ENCODE results near the gene INF2.

The INF2 gene

GRCh38 chr14:104691546-104692260, 2.3 kb downstream of the INF2 start:
- no peak for DNase-seq

DNA sequence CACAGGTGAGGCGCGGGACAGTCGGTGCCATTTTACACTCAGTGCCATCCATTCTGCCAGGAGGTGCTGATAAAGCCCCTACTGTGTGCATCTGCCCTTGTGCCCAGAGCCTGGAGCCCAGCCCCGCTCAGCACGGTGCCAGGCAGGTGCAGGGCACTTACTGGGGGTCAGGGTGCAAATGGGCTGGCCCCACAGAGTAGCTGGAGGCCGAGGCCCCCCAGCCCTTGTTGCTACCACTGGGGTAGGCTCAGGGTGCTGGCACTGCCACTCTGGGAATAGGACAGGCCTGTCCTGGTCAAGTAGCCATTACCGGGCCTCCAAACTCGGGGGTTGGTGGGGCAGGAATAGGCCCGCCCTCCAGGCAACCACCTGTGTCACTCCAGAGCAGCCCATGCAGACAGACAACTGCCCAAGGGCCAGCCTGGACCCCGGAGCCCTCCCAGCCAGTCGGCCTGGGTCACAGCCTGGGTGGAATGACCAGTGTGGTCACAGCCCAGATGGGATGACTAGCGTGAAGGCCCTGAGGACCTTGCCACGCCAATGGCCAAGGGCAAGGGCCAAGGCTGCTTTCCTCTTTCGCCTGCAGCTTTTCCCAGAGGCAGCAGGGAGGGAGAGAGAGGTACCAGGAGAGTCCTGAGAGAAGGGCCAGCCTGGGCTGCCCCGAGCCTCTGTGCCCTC, 3.0 kb downstream of the INF2 start:
- no peak for DNase-seq

DNA sequence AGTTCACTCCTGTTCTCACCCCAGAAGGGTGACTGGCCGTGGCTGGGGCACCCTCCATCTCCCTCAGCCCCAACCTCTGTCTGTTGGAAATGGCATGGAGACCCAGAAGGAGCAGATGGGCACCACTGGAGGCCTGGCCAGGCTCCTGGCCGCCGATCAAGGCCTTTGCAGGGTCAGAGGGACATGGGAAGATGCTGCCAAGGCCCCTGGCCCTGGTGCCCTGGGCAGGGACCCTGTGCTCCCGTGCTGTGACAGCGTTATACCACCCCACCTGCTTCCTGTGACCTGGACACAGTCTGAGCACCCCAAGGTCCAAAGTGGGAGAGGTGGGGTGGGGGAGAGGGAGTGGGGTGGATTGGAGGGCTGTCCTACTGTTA, 3.5 kb downstream of the INF2 start:
- no peak for DNase-seq

GRCh38 chr14:104693482-104694431, 4.3 kb downstream of the INF2 start:
- DNase-seq, result no peak

DNA sequence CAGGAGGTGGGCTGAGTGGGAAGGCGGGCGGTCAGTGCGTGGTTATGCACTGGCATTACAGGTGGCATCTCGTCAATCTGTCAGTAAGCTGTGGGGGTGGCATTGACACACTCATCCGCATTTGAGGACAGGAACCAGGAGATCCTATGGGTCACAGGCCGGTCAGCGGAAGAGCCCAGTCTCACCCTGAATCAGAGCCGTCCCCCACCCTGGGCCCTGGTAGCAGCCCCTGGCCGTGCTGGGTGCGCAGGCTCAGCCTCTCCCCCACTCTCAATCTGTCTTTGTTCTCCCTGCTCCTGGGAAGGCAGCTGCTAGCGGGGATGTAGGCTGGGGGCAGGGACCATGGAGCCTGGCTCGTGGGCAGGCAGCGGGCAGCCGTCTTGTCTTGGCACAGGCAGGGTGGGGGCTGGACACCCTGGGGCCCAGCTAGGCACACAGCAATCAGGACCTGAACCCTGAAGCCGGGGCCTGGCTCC, 5.1 kb downstream of the INF2 start:
- DNase-seq, result no peak

DNA sequence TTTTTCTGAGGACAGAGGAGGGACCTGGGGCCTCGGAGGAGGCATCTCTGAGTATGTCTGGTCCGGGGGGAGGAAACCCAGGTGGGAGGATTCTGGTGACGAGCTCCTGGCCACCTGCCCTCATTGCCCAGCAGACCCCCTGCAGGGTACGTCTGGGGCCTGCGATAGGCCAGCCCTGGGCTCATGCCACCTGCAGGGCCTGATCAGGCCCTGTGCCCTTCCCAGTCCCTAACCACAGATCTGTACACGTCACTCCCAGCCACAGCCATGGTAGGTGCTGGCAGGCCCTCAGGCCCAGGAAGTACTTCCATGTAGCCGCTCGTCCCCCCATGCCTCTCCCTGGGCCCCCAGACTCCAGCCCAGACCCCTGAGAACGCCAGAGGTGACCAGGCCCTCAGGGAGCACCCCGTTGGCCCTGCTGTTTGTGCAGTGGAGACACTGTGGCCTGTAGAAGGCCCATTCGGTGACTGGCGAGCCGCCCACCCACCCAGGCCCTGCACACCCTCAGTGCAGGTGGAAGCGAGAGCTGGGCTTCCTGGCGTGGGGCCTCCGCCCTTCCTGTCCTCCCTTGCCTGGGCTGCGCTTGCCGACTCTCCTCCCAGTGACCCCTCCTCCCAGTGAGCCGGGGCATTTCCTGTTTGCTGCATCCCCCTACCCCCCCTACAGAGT, 5.7 kb downstream of the INF2 start:
- DNase-seq, result peak; percentile 46

DNA sequence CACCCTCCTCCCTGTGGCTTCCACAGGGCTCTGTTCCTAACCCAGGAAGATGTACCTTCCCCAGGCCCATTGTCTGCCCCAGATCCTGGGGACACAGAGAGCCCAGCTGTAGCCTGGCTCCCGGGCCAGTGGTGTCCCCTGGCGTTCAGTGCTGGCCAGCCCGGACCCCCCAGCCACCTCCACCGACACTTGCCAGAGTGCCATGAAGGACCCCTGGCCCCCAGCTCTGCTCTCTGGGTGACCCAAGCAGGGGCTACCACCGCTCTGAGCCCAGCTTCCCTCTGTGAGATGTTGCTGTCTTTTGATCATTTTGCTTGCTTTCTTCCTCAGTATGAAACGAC, 6.2 kb downstream of the INF2 start:
- no peak for DNase-seq

- no peak for DNase-seq
These were observed 7.4 kb downstream of the INF2 start for GRCh38 chr14:104696671-104697316.

GRCh38 chr14:104697317-104697703, 7.9 kb downstream of the INF2 start:
- DNase-seq, result no peak

DNA sequence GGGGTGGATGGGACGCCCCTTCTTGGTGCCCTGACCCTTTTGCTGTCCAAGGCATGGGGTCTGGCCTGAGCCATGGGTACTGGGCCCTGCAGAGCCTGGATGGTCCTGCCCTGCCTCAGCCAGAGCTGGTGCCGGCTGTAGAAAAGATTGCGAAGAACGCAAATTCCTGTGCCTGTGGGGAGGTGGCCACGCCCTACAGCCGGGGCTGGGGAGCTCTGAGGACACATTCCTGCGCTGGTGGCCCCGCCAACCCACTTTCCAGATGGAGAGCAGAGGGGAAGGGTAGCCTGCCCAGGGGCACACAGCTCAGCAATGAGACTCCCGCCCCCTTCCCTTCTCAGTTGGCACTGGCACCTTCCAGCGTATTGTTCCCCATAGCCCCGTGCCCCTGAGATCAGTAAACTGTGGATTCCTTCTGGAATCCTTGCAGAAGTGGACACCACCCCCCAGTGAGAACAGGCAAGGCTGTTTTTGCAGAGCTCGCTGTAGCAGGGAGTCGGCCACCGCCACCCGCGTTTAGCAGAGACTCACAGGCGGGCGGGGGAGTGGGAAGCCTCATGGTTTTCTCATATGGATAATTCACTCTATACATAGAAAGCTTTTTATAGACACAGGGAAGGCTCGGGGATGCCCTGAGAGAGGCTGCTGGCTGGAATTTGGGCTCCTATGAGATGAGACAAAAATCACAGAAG, 8.6 kb downstream of the INF2 start:
- no peak for DNase-seq

GRCh38 chr14:104698688-104699425, 9.4 kb downstream of the INF2 start:
- no peak for DNase-seq

DNA sequence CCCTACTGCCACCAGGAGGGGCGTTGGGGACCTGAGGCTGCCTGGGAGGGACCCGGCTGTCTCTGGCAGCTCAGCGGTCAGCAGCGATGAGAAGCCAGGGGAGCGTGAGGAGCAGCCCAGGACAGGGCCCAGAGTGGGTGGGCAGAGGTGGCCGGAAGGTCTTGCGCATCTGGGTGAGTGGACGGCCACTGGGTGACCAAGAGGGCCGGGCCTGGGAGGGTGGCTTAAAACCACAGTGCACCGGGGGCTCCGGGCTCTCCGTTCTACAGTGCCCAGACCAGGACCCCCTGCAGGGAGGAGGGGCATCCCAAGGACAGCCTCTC, 10.0 kb downstream of the INF2 start:
- DNase-seq, result no peak

DNA sequence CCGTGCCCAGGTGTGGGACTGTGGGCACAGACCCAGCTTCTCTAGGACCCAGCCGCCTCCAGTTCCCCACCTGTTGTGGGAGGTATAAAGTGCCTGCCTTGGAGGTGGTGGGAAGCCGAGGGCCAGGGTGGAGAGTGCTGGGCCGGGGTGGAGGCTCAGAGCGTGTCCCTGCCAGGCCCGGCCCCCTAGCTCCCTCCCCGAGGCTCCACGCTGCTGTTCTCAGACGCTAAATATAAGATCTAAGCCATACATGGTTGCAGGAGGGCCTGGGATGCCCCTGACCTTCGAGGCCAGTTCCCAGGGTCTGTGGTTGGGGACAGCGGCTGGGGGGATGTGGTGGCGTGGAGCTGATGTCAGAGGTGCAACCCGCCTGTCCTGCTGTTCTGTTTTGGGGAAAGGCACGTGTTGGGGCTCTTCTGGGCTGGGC, 10.8 kb downstream of the INF2 start:
- DNase-seq, result no peak

DNA sequence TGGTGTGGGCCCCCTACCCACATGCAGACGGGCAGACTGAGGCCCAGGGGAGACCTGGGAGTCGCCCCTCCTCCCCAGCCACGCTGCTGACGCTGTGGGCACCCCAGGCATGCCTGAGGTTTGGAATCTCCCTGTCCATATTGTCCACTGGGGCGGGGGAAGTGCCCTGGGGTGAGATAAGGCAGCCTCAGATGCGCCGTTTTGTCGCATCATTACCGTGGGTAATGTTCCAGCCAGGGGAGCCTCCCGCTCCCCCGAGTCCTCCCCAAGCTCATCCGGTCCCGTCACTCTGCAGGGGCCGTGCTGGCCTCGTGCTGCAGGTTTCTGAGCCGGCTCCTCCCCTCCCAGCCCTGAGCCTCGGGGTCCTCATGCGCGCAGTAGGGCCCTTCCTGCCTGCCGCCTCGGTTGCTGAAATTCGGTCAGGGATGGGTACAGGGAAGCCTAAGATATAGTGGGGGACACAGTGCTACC, 11.4 kb downstream of the INF2 start:
- no peak for DNase-seq

DNA sequence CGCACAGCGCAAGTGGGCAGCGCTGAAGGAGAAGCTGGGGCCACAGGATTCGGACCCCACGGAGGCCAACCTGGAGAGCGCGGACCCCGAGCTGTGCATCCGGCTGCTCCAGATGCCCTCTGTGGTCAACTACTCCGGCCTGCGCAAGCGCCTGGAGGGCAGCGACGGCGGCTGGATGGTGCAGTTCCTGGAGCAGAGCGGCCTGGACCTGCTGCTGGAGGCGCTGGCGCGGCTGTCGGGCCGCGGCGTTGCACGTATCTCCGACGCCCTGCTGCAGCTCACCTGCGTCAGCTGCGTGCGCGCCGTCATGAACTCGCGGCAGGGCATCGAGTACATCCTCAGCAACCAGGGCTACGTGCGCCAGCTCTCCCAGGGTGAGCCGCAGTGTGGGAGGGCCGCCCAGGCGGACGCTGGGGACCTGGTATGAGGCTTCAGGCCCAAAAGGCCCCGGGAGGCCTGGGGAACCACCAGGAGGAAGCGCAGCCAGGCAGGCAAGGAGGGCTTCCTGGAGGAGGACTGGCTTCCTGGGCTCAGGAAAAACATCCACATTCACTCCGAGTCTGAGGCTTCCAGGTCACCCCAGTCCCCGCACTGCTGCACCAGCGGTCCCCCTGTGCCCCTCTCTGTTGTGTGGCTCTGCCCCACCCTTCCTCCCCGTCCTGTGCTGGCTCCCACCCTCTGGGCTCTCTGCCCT, 12.1 kb downstream of the INF2 start:
- no peak for DNase-seq

DNA sequence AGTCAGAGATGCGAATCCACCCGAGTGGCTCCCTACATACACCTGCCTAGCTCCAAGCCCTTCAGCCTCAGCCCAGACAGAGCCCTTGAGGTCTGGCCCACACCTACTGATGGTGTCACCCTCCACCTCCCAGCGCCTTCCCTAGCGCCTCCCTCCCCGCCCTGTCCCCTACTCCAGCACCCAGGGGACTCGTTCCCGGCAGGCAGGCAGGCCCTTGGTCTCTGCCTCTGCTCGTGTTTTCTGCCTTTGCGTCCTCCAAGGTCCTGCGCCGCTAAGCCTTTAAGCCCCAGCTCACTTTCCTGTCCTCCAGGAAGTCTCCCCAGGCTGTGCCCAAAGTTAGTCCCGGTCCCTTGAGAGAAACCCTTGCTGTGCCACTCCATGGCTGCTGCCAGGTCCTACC, 12.7 kb downstream of the INF2 start:
- DNase-seq, result no peak

- DNase-seq, result no peak
These were observed 13.3 kb downstream of the INF2 start for GRCh38 chr14:104702673-104703072.

DNA sequence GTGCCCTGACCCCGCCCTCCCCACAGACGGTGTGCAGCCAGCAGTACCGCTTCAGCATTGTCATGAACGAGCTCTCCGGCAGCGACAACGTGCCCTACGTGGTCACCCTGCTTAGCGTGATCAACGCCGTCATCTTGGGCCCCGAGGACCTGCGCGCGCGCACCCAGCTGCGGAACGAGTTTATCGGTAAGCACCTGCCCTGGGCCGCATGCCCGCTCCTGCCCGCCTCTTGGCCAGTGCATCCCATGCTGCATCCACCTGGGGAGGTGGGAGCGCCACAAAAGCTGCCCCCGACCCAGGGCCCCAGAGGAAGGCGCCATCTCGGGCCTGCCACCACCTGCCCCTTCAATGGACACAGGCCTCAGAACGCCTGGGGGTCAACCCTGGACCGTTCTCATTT, 13.9 kb downstream of the INF2 start:
- DNase-seq, result no peak

GRCh38 chr14:104704252-104704651, 14.8 kb downstream of the INF2 start:
- no peak for DNase-seq

DNA sequence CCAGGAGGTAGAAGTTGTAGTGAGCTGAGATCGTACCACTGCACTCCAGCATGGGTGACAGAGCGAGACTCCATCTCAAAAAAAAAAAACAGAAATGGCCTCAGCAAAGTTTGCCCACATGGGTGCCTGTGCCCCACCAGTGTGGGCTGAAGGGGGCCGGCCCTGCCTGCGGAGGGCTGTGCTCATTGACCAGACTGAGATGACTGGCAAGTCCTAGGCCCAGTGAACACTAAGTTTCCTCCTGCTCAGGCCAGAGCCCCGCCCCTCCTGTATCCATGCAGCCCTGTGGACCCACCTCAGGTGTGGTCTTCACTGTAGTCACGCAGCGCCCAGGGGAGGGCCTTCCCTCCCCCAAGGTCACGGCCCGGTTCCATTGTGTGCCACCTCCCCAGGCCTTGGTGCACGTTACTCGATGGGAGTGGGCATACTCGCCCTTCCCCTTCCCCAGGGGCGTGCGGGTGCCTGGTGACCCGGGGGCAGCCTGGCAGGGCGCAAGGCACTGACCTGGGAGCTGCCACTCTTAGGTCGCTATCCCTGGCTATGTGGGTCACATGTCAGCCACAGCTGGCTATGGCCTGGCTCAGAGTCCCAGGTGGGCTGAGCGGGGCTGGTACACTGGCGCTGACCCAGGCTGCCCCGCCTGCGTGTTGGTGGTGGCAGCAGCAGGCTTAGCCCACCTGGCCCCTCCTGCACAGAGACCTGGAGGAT, 16.1 kb downstream of the INF2 start:
- DNase-seq, result no peak
